ENCODE results near the gene MAPK14.

Gene MAPK14

DNA sequence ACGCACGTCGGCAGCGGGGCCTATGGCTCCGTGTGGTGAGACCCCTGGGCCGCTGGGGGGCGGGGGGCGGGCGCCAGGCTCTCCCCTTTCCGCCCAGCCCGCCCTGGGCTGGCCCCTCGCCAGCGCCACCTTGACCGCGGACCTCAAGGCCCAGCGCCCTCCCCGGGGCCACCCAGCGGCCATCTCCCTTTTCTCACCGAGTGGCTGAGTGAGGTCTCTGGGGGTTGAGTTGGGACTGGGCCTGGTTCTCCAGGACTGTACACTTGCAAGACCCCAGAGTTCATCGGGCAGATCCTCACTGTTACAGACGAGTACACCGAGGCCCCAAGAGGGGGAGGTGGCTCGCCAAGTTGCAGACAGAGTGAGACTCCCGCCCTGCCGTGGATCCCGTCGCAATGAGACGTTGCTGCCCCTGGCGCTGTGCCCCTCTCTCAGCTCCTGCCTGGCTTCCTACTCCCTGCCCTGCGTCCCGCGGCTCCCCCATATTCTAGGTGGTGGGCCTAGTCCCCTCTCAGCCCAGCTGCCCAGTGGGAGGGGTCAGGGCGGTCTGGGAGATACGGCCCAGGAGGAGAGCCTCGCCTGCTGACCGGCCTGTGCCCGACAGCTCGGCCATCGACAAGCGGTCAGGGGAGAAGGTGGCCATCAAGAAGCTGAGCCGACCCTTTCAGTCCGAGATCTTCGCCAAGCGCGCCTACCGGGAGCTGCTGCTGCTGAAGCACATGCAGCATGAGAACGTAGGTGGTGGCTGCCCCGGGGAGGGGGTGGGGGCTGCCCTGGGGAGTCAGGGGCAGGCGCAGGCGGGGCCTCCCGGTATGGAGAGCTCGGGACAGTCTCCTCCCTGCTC is 103.3 kb downstream of the MAPK14 start:
- H3K4me2 ChIP-seq (ENCODE audit: low read length, poor library complexity, severe bottlenecking) = peak overlapping the region; percentile 83
- peak overlapping the region; percentile 64 to 85 for H3K4me3 ChIP-seq (ENCODE audit: insufficient read depth in 1 of 2, low read depth in 1 of 2, low read length in 2 of 2)
- peak overlapping the region in 1 of 2 experiments; percentile 98 for H3K23ac ChIP-seq (ENCODE audit: low read length in 2 of 2)
- no peaks in the 10 kb centered on the region for H3K79me1 ChIP-seq (replicated peaks; ENCODE audit: low read length, poor library complexity, severe bottlenecking)
- H3K9me3 ChIP-seq (ENCODE audit: control insufficient read depth, low read length) = no peaks in the 10 kb centered on the region
- H3K27me3 ChIP-seq (ENCODE audit: control insufficient read depth in 1 of 2, insufficient read depth in 1 of 2, low read length in 2 of 2) = no peaks in the 10 kb centered on the region
- H3K9ac ChIP-seq (ENCODE audit: low read length) = peak overlapping the region; percentile 91
- H2BK12ac ChIP-seq (ENCODE audit: low read length in 2 of 2) = peak overlapping the region; percentile 99
- H2BK15ac ChIP-seq (ENCODE audit: low read depth, poor library complexity, severe bottlenecking) = peak overlapping the region; percentile 98
- no peak overlapping the region for H2AK5ac ChIP-seq (ENCODE audit: low read length, severe bottlenecking)
- peak overlapping the region; percentile 100 for H4K91ac ChIP-seq (ENCODE audit: low read length)
- peak overlapping the region; percentile 100 for H3K18ac ChIP-seq (ENCODE audit: low read depth in 1 of 2, low read length in 2 of 2)
- DNase-seq = no peak
- H2BK120ac ChIP-seq (ENCODE audit: low read depth, low read length) = peak overlapping the region; percentile 99
- H2BK5ac ChIP-seq (ENCODE audit: low read depth, low read length, poor library complexity, severe bottlenecking) = no peak overlapping the region
- WGBS = 20% methylated on average over 47 of the region's 52 CpGs
- peak overlapping the region; percentile 100 for H4K8ac ChIP-seq (ENCODE audit: low read length)
- peaks cover 32% of the 10 kb centered on the region for H3K4me1 ChIP-seq (ENCODE audit: control insufficient read depth, insufficient read depth, low read depth, low read length)
- peak overlapping the region; percentile 81 to 100 for H3K14ac ChIP-seq (ENCODE audit: low read length in 2 of 2)
- H3K27ac ChIP-seq (ENCODE audit: low read length, poor library complexity, severe bottlenecking) = no peak overlapping the region
- H2AFZ ChIP-seq (ENCODE audit: low read depth, low read length) = no peak overlapping the region
- peaks cover 6 to 27% of the 10 kb centered on the region in 2 experiments for H3K36me3 ChIP-seq (ENCODE audit: control insufficient read depth in 1 of 2, insufficient read depth in 2 of 2, low read depth in 1 of 2, low read length in 2 of 2)
- peak overlapping the region; percentile 99 to 100 for H3K4ac ChIP-seq (ENCODE audit: low read depth in 1 of 2, low read length in 2 of 2)

- peak overlapping the region; percentile 100 for H4K91ac ChIP-seq (ENCODE audit: low read length)
- WGBS = 1% methylated on average over 8 of the region's 8 CpGs
These were observed 104.1 kb downstream of the MAPK14 start for GRCh38 chr6:36131511-36132245.

DNA sequence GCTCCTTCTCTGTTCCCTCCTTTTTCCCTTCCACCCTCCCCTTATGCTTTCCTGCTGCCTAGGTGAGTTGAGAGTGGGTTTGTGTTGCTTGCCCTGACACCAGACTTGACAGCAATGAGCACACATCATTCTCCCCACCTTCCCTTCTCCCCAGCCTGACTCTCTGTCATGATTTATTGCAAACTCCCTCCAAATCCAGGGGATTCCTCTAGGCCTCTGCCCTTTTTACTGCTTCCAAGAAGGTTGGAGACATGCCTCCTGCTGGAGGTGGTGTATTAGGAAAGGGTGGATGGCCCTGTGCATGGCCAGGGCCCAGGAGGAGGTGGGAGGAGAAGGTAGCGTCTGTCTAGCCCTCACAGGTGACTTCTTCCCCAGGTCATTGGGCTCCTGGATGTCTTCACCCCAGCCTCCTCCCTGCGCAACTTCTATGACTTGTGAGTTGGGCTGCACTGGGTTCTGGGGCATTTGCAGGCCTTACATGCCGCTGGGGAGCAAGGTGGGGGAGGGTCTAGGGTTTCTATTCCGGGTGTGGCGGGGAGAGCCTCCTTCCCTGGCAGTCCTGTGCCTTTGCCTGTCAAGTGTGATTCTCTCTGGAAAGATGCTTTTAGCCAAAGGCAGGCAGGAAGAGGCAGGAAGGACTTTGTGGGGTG is 104.8 kb downstream of the MAPK14 start:
- Histone ChIP-seq H3K4me1 (ENCODE audit: control insufficient read depth, insufficient read depth, low read depth, low read length) (peaks cover 28% of the 10 kb centered on the region), H2BK15ac (ENCODE audit: low read depth, poor library complexity, severe bottlenecking) (peak overlapping the region; percentile 38), H3K9ac (ENCODE audit: low read length) (peak overlapping the region; percentile 91), H2AFZ (ENCODE audit: low read depth, low read length) (no peak overlapping the region), H3K27ac (ENCODE audit: low read length, poor library complexity, severe bottlenecking) (no peak overlapping the region), H3K9me3 (ENCODE audit: control insufficient read depth, low read length) (no peaks in the 10 kb centered on the region), H2BK12ac (ENCODE audit: low read length in 2 of 2) (peak overlapping the region; percentile 90 to 98), H3K14ac (ENCODE audit: low read length in 2 of 2) (peak overlapping the region in 1 of 2 experiments; percentile 85), H3K27me3 (ENCODE audit: control insufficient read depth in 1 of 2, insufficient read depth in 1 of 2, low read length in 2 of 2) (no peaks in the 10 kb centered on the region), H4K91ac (ENCODE audit: low read length) (peak overlapping the region; percentile 79), H3K4me3 (ENCODE audit: insufficient read depth in 1 of 2, low read depth in 1 of 2, low read length in 2 of 2) (peak overlapping the region in 1 of 2 experiments; percentile 85), H2BK5ac (ENCODE audit: low read depth, low read length, poor library complexity, severe bottlenecking) (no peak overlapping the region), H3K23ac (ENCODE audit: low read length in 2 of 2) (no peak overlapping the region), H3K18ac (ENCODE audit: low read depth in 1 of 2, low read length in 2 of 2) (peak overlapping the region; percentile 56 to 96), H3K4me2 (ENCODE audit: low read length, poor library complexity, severe bottlenecking) (no peak overlapping the region), H2BK120ac (ENCODE audit: low read depth, low read length) (peak overlapping the region; percentile 59), H3K4ac (ENCODE audit: low read depth in 1 of 2, low read length in 2 of 2) (peak overlapping the region; percentile 66 to 94), H2AK5ac (ENCODE audit: low read length, severe bottlenecking) (no peak overlapping the region), H3K36me3 (ENCODE audit: control insufficient read depth in 1 of 2, insufficient read depth in 2 of 2, low read depth in 1 of 2, low read length in 2 of 2) (peaks cover 15 to 39% of the 10 kb centered on the region in 2 experiments), H4K8ac (ENCODE audit: low read length) (peak overlapping the region; percentile 16), H3K79me1 (replicated peaks; ENCODE audit: low read length, poor library complexity, severe bottlenecking) (no peaks in the 10 kb centered on the region)
- no peak for DNase-seq
- 85% methylated on average over 4 of the region's 5 CpGs for WGBS

More at GRCh38 chr6:36131511-36132245, 104.1 kb downstream of the MAPK14 start:
- Histone ChIP-seq H3K9ac (ENCODE audit: low read length) (peak overlapping the region; percentile 91), H3K4me1 (ENCODE audit: control insufficient read depth, insufficient read depth, low read depth, low read length) (peaks cover 32% of the 10 kb centered on the region), H3K4me2 (ENCODE audit: low read length, poor library complexity, severe bottlenecking) (no peak overlapping the region), H3K27me3 (ENCODE audit: control insufficient read depth in 1 of 2, insufficient read depth in 1 of 2, low read length in 2 of 2) (no peaks in the 10 kb centered on the region), H4K8ac (ENCODE audit: low read length) (peak overlapping the region; percentile 100), H2AFZ (ENCODE audit: low read depth, low read length) (no peak overlapping the region), H3K23ac (ENCODE audit: low read length in 2 of 2) (no peak overlapping the region), H2BK5ac (ENCODE audit: low read depth, low read length, poor library complexity, severe bottlenecking) (no peak overlapping the region), H2AK5ac (ENCODE audit: low read length, severe bottlenecking) (no peak overlapping the region), H3K27ac (ENCODE audit: low read length, poor library complexity, severe bottlenecking) (no peak overlapping the region), H3K79me1 (replicated peaks; ENCODE audit: low read length, poor library complexity, severe bottlenecking) (no peaks in the 10 kb centered on the region), H3K14ac (ENCODE audit: low read length in 2 of 2) (no peak overlapping the region), H3K4ac (ENCODE audit: low read depth in 1 of 2, low read length in 2 of 2) (peak overlapping the region; percentile 66 to 94), H3K9me3 (ENCODE audit: control insufficient read depth, low read length) (no peaks in the 10 kb centered on the region), H3K18ac (ENCODE audit: low read depth in 1 of 2, low read length in 2 of 2) (peak overlapping the region; percentile 100), H3K4me3 (ENCODE audit: insufficient read depth in 1 of 2, low read depth in 1 of 2, low read length in 2 of 2) (peak overlapping the region in 1 of 2 experiments; percentile 85), H2BK15ac (ENCODE audit: low read depth, poor library complexity, severe bottlenecking) (peak overlapping the region; percentile 38), H3K36me3 (ENCODE audit: control insufficient read depth in 1 of 2, insufficient read depth in 2 of 2, low read depth in 1 of 2, low read length in 2 of 2) (peaks cover 14 to 35% of the 10 kb centered on the region in 2 experiments), H2BK120ac (ENCODE audit: low read depth, low read length) (peak overlapping the region; percentile 99), H2BK12ac (ENCODE audit: low read length in 2 of 2) (peak overlapping the region; percentile 90 to 98)
- peak; percentile 97 for DNase-seq

All from mesenchymal stem cell (in vitro differentiated cells and primary cell).